ENCODE measurements around the gene AMN. TPM values are rescaled to one million over a fixed set of nuclear protein-coding genes. Genes with fewer than 3 reads are reported as not detected.
A peak's percentile ranks its signal among the peaks of the same experiment; 100 is the strongest.

The AMN gene
- total RNA-seq, 1 donor from 2014 or later, result 204 TPM

DNA sequence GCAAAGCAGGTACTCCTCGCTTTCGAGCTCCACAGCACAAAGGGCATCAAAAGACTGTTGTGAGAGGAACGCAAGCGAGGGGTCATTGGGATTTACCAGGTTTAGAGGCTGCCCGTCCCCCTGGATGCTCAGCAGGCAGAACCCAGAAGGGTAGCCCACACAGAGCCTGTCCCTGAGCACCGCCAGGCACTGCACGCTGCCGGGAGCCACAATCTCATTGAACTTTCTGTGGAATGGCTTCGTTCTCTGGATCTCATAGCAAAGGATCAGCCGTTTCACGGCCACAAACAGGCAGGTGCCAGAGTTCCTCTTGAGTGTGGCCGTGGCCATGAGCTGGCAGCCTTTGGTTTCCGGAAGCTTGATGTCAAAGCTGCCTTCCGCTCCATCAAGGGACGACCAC, 21.5 kb downstream of the AMN start:
- no peak for DNase-seq (ENCODE audit: low spot score)

DNA sequence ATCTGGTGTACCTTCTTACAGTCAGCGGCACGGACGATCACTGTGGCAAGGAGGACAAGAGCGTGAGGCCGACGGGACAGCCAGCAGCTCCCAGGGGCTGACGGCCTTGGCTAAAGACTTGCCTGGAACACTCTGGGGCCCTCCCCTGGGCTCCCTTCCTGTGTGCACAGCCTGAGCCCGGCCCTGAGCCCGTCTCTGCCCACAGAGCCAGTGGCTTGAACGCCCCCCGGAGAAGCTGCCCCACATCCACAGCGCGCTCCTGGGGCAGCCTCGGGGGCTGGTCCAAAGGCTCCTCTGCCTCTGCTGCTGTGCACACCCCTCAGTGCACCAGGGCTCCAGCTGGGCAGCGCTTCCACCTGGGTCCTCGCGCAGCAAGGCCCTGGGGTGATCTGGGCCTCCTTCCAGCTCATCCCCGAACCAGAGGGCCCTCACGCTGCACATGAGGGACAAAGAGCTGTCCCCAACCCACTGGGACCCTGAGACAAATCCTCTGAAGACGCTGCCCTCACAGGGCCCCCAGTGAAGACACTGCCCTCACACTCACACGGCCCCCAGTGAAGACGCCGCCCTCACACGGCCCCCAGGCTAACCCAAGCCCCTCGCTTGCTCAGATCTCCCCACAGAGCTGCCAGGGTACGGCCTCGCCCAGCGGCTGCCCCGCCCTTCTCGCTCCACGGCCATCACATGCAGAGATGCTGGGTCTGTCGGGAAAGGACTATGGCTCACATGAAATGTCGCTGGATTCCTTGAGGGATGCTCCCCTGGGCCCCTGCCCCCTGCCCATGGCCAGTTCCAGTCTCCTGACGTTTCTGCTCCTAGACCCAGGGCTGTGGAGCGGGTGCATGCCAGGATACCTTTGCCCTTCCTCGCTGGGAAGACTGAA, 22.2 kb downstream of the AMN start:
- no peak for DNase-seq (ENCODE audit: low spot score)

DNA sequence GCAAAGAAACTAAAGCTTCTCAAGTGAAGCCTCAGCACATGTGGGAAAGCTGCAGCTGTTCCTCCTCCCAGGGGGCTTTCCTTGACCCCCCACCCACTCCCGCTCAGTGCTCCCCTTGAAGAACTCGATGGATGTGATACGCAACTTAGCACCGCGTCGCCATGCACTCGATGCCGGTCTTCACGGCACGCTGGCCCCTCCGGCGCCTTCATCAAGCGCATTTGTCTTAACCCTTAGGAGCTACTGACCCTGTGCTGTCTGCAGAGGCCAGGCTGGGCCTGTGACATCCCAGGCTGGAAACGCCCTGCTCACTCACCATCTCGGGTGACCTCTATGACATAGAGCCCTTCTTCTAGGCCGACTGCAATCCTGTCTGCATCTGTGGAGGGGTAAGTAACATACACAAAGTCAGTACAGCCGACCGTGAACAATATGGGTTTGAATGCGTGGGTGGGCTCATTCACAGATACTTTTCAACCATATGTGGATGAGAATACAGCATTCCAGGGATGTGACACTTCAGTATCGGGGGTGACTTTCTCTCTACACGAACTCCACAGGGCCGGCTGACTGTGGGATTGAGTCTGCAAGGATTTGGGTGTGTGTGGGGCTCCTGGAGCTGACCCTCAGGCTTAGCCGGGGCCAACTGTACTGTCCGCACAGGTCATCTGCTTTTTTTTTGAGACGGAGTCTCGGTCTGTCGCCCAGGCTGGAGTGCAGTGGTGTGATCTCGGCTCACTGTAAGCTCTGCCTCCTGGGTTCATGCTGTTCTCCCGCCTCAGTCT, 23.1 kb downstream of the AMN start:
- DNase-seq (ENCODE audit: low spot score), result no peak

DNA sequence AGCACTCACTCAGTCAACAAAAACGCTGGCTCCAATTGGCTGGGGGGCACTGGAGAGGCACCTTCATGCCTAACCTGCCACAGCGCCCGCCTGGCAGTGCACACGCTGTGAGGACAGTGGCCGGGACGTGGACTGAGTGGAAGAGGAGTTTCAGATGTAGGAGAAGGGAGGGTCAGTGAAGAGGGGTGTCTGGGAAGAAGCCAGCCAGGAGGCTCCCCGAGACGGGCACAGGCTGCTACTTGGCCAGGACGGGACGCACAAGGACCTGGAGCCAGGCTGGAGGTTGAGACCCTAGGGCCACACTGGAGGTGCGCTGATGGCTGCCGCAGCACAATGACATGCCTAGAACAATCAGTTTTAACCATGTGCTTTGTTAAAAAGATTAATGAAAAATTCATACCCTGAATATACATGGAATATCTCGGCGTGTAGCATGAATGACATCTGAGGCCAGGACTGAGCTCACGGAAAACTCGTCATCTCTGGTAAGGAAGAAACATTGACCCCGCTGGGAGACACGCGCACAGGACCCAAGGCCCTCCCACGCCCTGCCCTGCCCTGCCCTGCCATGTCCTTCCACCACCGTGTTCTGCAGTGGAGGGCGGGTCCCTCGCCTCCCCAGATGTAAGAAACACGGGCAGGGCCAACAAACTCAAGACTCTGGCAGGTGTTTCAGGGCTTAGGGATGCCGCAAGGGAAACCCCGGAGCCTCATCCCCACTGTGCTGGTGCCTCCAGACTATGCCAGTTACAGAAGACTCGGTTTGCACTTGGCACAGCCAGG, 25.0 kb downstream of the AMN start:
- DNase-seq (ENCODE audit: low spot score), result no peak

DNA sequence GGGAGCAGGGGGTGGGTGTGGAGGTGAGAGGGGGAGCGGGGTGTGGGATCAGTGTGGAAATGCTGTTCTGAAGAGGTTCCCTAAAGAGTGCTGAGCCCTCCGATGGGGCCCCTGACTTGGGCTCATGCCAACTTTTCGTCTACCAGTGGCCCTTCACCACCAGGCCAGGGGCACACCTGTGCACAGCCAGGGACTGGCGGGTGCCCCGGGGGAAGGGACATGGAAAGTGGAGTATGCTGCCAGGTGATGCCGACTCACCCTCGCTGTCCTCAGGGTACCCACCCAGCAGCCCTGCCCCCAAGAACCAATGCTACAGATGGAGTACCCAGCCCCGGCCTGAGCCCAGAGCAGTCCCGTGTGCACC, 26.2 kb downstream of the AMN start:
- DNase-seq (ENCODE audit: low spot score), result no peak

DNA sequence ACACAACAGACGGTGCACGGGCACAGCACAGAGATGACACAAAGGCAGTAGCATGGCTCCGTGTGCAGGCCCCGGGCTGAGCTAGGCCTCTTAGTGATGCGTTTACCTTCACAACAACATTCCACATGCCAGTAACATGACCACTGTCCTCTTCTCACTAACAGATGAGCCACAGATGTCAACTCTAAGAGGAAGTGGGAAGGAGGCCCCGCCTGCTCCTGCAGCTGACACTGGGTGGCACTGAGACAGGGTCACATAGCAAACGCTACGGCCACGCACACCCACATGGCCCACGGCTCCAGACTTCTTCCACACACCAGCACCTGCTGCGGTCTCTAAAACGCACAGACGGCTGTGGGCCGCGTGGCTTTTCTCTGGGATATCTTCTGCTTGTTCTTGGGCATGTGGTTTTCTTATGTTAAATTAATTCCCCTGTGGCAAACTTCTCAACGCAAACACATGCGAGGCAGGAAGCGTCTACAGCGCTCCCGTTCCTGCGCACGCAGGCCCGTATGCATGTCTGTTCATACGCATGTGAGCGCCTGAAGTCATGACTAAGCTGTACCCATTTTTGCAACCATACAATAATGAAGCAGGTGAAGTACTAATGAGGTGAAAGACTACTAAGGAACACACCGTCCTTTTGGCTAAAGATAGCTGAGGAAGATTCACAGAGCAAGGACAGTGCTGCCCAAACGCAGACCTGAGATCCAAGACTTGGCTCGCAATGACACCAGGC, 26.8 kb downstream of the AMN start:
- DNase-seq (ENCODE audit: low spot score), result no peak

DNA sequence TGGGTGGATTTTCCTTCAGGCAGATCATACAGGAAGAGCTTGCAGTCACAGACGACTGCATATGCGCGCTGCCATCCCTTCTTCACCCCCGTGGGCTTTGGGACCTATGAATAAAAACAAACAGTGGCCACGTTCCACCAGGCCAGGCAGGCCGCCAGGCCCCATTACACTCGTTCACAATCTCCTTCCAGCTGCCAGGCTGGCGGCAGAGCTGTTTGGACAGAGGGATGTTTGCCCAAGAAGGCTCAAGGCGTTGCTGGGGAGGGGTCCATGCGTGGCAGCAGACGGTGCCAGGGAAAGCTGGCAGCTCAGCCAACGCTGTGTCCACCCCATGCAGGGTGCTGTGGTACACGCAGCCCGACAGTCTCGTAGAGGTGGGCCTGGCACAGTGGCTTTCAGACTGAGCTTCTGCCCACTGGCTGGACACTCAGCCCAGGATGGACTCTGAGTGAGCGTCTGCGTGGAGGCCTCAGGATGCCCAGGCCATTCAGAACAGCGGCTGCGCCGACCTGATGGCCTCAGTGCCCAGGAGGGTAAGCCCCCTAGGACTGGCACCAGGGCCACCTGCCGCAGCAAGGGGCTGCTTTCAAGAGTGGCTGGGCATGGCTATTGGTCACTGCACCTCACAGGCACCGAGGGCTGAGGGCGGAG, 27.5 kb downstream of the AMN start:
- peak; percentile 55 for DNase-seq (ENCODE audit: low spot score)

DNA sequence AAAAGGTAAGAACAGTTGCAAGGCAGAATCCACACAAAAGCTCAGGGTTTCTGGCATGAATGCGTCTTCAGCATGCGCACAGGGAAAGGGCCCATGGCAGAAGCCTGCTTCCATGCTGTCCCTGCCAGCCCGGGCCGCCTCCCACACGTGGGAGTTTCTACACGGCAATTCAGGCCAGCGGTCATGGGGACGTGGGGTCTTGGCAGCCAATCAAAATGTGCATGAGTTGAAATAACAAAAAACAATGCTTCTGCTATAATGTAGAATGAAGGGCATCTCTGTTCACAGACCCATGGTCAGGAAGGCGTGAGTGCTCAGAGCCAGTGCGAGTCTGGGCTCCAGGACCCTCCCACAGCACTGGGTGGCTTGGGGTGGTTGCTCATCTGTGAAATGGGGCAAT, 28.6 kb downstream of the AMN start:
- DNase-seq (ENCODE audit: low spot score), result no peak

DNA sequence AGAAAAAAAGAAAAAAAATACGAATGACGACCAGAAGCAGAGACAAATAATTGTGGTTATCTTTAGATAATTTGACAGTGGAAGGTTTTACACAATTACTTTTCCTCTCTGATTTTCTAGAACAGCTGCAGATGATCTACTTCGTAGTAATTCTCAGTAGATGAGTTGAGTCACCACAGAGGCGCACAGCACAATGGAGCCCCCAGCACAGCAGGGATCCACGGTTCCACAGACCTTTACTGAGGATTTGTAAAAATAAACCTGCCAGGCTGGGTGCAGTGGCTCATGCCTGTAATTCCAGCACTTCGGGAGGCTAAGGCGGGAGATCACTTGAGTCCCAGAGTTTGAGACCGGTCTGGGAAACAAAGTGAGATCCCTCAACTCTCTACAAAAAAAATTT, 29.3 kb downstream of the AMN start:
- DNase-seq (ENCODE audit: low spot score), result no peak

DNA sequence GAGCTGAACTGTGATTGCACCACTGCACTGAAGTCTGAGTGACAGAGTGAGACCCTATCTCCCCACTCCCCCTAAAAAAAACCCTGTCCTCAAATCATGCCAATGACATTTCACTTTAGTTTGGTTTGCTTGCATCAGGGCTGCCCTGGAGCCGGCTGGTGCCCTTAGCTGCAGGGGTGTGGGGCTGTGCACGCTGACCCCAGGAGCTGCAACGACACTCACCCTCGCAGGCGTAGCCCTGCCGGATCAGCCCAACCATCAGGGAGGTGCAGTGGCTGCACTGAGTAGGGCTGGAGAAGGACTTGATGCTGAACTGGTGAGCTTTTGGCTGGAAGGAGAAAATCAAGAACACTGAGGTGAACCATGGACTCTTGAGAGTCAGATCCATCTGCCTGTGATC, 29.8 kb downstream of the AMN start:
- no peak for DNase-seq (ENCODE audit: low spot score)

DNA sequence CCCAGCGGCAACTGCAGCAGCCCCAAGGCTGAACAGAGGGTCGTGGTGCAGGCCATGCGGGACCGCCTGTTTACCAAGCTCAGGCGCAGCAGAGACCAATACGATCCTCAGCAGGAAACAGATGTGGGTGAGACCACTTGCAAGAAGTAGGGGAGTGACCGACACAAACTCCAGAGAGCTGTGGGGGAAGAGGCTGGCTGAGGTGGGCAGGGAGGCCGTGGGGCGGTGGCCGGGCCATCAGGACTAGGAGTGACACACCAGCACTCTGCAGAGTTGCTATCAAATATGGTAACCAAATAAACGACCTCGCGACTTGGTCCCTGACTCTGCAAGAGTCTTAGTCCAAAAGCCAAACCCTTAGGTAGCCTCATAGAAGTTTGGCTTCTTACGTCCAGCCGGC, 30.6 kb downstream of the AMN start:
- DNase-seq (ENCODE audit: low spot score), result no peak

DNA sequence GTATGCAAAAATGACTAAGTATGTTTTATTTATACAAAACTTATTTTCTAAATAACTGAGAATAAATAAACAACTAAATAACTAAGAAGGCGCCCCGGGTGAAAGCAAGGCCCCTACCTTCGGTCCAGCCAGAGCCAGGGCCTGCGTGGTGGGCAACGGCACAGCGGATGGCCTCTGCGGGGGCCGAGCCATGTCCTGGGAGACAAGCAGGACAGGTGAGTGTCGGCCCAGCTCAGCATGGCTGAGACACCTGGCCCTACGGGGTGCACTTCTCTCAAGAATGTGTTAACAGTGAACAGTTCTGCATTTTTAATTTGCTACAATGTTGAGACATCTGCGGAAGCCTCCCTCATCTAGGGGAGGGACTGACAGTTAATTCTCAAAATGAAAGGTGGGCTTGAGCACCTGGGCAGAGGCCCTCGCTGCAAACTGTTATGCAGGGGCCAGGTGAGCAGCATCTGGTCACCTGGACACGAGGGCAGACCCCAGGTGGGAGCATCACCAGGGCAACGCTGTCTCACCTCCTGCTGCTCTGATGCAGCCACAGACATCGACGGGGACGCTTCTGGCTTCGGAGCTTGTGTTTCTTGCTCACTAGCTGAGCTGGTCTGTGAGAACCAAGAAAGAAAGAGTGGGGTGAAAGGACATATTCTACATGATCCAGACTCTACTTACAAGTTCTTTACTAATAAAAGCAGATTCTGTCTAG, 31.8 kb downstream of the AMN start:
- DNase-seq (ENCODE audit: low spot score), result no peak

DNA sequence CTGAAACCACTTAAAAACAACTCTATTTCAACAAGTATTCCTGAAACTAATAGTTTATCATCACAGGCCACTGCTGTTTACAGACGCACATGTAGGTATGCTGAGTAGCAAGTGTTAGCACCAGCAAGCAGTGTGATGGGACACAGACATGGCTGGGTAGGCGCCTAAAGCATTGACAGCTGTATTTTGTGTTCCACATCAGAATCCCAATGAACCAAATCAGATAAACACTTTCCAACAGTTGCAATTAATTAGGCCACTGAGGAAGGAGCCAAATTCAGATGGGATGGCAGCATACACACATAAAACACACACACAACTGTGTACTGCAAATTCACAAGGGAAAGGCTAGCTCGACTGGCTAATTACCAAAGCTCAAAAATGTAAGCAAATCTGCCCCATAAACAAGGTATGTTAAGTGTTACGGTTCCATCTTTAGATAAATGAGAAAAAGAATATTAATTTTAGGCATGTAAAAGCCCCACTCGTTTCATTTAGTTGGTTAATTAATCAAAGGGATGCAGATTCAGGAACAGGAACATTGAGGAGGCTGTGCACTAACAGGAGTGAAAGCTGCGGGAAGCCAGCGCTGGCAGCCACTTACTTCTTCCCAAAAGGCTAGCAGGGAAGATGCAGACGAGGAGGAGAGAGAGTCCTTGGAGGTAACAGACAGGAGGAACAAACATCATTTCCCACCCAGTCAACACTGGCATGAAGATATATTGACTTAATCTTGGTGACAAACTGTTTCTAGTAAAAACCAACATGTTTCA, 33.4 kb downstream of the AMN start:
- DNase-seq (ENCODE audit: low spot score), result no peak

DNA sequence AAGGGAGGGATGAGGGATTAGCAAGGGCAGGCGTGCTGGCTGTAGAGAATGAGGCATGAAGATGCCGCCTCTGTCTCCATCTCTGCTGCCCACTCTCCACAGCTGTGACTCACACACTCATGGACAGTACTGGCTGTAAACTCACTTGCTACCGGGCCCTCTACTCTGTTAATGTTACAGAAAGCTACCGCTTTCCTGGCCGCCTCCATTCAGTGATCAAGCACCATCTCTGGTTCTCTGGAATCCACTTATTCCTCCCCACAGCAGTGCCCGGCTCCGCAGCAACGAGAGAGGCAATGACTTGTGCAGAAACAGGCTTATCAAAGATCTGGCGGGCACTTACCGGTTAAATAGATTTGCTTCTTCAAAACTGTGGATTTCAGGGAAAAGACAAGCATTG, 34.8 kb downstream of the AMN start:
- no peak for DNase-seq (ENCODE audit: low spot score)

DNA sequence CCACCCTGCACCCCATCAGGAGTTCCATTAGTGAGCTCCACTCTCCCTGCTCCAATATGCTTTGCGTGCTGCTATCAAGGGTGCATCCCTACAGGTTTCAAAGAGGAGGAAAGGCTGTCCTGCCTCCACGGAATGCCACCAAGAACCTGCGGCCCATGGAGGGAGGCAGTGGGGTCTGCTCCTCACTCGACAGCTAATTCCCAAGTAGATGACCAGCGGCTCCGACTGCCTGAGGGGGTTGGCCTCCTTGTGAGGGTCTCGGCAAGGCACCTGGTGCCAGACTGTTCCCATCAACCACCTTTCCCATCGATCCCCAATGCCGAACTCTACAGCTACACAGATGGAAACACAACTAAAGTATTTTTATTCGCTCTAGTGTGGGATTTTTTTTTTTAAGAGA, 36.0 kb downstream of the AMN start:
- no peak for DNase-seq (ENCODE audit: low spot score)

DNA sequence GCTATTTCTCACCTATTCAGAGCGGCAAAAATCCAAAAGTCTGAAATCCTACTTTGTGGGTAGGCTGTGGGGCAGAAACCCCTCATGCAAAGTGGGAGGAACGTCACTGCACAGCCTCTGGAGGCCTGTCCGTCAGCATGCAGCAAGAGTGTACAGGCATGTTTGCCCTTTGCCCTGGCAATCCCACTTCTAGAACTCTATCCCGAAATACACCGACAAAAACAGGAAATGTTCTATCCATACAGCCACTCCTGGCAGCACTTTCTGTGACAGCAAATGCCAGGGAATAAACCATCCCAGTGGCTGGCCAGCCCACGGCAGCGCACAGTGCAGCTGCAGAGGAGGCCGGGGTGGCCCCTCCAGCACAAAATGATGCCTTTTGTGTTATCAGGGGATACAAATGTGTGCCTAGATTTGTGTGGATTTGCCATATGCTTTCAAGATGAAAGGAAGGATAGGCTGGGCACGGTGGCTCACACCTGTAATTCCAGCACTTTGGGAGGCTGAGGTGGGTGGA, 39.7 kb downstream of the AMN start:
- no peak for DNase-seq (ENCODE audit: low spot score)

DNA sequence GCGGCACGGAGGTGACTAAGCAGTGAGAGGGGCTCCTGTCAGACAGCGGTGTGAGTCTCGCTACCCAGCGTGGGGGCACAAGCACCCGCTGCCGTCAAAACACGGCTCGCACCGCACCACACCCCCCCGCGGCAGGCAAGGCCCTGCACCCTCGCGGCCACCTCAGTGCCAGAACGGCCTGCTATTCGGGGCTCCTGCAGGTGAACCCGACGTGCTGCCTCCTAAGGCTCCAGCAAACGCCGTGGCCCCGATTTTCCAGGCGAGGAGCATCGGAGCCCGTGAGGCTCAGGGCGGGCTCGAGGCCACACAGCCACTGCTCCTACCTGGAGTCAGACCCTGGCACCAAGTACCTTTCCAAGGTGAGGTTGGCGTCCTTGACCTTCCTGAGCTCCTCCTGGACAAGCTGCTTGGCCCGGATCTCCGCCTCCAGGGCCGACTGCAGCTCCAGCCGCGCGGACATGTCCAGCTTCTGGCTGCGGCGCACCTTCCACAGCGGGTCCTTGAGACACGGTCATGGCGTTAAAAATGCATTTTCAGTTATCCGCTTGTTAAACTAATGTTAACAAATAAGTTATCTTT, 41.8 kb downstream of the AMN start:
- no peak for DNase-seq (ENCODE audit: low spot score)

DNA sequence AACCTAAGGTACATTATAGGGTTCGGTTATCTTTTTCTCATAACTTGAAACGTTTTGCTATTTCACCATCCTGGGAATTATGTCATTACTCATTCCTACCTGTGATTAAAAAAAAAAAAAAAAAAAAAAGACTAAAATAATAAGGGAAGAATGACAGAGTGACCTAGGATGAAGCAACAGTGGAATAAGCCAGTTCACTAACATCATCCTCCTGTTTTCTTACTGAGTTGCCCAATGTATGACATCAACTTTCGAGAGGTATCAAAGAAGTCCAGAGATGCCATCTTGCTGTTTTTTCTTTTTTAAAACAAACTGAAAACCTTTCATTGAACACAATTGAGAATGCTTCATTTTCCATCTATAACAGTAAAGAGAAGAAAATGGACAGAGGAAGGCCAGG, 42.8 kb downstream of the AMN start:
- no peak for DNase-seq (ENCODE audit: low spot score)

DNA sequence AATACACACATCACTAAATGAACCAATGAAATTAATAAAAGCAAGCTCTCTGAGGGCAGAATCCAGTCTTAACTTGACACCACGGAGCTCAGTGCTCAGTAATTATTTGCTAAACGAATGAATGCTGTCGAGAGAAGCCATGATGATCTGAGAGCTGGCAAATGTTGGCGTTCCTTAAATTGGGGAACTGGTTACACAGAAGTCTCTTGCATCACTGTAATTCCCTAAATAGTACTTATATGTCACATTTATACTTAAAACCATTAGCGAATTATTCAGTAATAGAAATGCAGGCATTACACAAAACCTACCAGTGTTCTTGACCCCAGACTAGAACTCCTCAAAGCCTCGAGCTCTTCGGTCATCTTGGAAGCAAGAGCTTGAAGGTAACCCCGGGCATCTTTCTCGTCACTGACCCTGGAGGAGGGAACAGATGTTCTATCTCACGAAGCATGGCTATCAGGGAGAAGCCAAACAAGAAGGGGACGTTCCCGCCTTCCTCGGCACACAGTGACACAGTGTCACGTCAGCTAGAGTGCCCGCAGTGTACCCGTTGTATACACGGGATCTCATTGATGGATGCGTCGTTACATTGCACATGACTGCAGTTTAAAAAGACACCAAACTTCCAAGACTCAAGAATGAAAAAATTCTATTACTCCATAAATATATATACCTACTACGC, 43.6 kb downstream of the AMN start:
- no peak for DNase-seq (ENCODE audit: low spot score)

All from mucosa of gallbladder (tissue), 1 donor.